Suprapubic skin (tissue), 4 donors: Measurements from ENCODE around the gene MAP7D1. TPM values are rescaled to one million over a fixed set of nuclear protein-coding genes. Genes with fewer than 3 reads are reported as not detected.

Experiments
- DNase-seq, 2 donors: peaks; one replicate each; pipeline ENCODE4 v3.0.0-alpha.2; 2019; ENCODE audit warnings: low spot score in 2 of 2
- H3K27ac ChIP-seq: fragments of 200-600 bp; sonication (generic); one replicate; pipeline ENCODE4 v1.5.1; 2019
- H3K27me3 ChIP-seq: fragments of 200-600 bp; sonication (generic); one replicate; pipeline ENCODE4 v1.5.1; 2019
- H3K36me3 ChIP-seq: fragments of 200-600 bp; sonication (generic); one replicate; pipeline ENCODE4 v1.5.1; 2019
- H3K4me1 ChIP-seq: fragments of 200-600 bp; sonication (generic); one replicate; pipeline ENCODE4 v1.5.1; 2019
- H3K4me3 ChIP-seq: fragments of 200-600 bp; sonication (generic); one replicate; pipeline ENCODE4 v1.5.1; 2019; ENCODE audit warnings: mild to moderate bottlenecking
- H3K9me3 ChIP-seq: fragments of 200-600 bp; sonication (generic); one replicate; pipeline ENCODE4 v1.5.1; 2019
- EP300 ChIP-seq: sonication (generic); formaldehyde crosslinking; IDR thresholded peaks from one replicate; pipeline ENCODE4 v1.6.1; 2017; ENCODE audit warnings: antibody characterized with exemption
- POLR2A ChIP-seq, 2 donors: fragments of 450-650 bp; IDR thresholded peaks; one replicate each; pipeline ENCODE4 v1.6.1; 2017; ENCODE audit warnings: antibody characterized with exemption in 2 of 2, mild to moderate bottlenecking in 2 of 2, moderate library complexity in 2 of 2
- POLR2AphosphoS5 ChIP-seq, 3 donors: sonication (generic); formaldehyde crosslinking; IDR thresholded peaks; one replicate each; pipeline ENCODE4 v1.6.1; 2017; ENCODE audit warnings: antibody characterized with exemption in 3 of 3
- WGBS: methylation state at CpG from one replicate; pipeline ENCODE4 v1.1.5; 2018; 5-methylcytosine and 5-hydroxymethylcytosine counted together
- total RNA-seq, 4 donors: library from RNA; depleted of rRNA; stranded (reverse); fragments of >200 nt; gene quantifications; one replicate each; pipeline ENCODE4 v1.1.0, GENCODE V29; 2016
- TF ChIP-seq, protein P1 (sequence below), 2 donors: fragments of 200-600 bp in 1 of 2; fragments of 450-650 bp in 1 of 2; sonication (generic) in 1 of 2; IDR thresholded peaks; one replicate each; pipeline ENCODE4 v1.5.1; 2016 to 2019; ENCODE audit warnings: antibody characterized with exemption in 2 of 2, mild to moderate bottlenecking in 1 of 2, moderate library complexity in 1 of 2

Gene MAP7D1
- total RNA-seq, 4 donors from 2014 or later, result 80.0 to 119 (median 94.6) TPM

DNA sequence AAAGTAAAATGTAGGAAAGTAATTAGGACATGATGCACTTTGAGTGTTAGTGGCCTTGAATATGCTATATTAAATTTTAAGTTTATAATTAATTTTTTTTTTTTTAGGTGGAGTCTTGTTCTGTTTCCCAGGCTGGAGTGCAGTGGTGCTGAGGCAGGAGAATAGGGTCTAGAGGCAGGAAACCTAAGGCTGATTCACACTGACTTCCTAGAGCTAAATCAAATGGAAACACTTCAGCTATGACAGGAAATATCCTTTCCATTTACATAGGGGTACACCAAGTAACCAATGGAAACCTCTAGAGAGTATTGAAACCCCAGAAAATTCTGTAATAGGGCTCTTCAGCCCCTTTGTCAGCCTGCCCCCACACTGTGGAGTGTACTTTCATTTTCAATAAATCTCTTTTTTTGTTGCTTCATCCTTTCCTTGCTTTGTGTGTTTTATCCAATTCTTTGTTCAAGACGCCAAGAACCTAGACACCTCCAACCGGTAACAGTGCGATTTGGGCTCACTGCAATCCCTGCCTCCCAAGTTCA is 50.4 kb downstream of the MAP7D1 start:
- Histone ChIP-seq H3K4me1 (peaks cover 39% of the 10 kb centered on the region), H3K9me3 (no peaks in the 10 kb centered on the region), H3K4me3 (no peak overlapping the region), H3K27ac (peak overlapping the region; percentile 53), H3K36me3 (no peaks in the 10 kb centered on the region), H3K27me3 (no peaks in the 10 kb centered on the region)
- no peak for TF ChIP-seq EP300
- WGBS, result 78% methylated on average over 3 of the region's 3 CpGs
- no peak for DNase-seq

GRCh38 chr1:36207339-36207738 is 51.4 kb downstream of the MAP7D1 start:
- H3K27ac ChIP-seq, result peak overlapping the region; percentile 53
- DNase-seq, result peak; percentile 84 to 87
- peaks cover 39% of the 10 kb centered on the region for H3K4me1 ChIP-seq

DNA sequence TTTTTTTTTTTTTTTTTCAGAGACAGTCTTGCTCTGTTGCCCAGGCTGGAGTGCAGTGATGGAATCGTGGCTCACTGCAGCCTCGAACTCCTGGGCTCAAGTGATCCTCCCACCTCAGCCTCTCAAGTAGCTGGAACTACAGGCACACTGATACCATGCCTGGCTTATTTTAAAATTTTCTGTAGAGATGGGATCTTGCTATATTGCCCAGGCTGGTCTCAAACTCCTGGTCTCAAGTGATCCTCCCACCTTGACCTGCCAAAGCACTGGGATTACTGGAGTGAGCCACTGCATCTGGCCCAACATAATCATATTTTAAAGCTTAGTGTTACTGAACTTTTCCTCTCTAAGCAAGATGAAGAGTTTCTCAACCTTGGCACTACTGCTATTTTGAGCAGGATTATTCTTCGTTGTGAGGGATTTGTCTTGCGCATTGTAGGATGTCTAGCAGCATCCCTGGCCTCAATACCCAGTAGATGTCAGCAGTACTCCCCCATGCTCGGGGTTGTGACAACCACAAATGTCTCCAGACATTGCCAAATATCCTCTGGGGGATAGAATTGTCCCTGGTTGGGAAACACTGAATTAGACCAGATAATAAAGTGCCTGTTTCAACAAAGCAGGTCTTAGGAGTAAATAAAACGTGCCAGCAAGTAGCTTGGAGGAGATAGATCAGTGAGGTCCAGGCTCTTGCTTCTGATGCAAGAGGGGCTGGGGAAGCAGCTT is 53.2 kb downstream of the MAP7D1 start:
- Histone ChIP-seq H3K9me3 (no peaks in the 10 kb centered on the region), H3K36me3 (no peaks in the 10 kb centered on the region), H3K4me1 (peaks cover 27% of the 10 kb centered on the region), H3K27me3 (no peaks in the 10 kb centered on the region), H3K27ac (peak overlapping the region; percentile 30), H3K4me3 (no peak overlapping the region)
- TF ChIP-seq, protein P1, sequence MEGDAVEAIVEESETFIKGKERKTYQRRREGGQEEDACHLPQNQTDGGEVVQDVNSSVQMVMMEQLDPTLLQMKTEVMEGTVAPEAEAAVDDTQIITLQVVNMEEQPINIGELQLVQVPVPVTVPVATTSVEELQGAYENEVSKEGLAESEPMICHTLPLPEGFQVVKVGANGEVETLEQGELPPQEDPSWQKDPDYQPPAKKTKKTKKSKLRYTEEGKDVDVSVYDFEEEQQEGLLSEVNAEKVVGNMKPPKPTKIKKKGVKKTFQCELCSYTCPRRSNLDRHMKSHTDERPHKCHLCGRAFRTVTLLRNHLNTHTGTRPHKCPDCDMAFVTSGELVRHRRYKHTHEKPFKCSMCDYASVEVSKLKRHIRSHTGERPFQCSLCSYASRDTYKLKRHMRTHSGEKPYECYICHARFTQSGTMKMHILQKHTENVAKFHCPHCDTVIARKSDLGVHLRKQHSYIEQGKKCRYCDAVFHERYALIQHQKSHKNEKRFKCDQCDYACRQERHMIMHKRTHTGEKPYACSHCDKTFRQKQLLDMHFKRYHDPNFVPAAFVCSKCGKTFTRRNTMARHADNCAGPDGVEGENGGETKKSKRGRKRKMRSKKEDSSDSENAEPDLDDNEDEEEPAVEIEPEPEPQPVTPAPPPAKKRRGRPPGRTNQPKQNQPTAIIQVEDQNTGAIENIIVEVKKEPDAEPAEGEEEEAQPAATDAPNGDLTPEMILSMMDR (IDR thresholded peaks at IDR 0.05), result no peak
- TF ChIP-seq POLR2AphosphoS5 (IDR thresholded peaks at IDR 0.05), result peak in 2 of 3 donors; percentile 35 to 55
- no peak for DNase-seq
- 71% methylated on average over 6 of the region's 6 CpGs for WGBS

More at GRCh38 chr1:36207339-36207738, 51.4 kb downstream of the MAP7D1 start:
- Histone ChIP-seq H3K9me3 (no peaks in the 10 kb centered on the region), H3K4me3 (no peak overlapping the region), H3K36me3 (no peaks in the 10 kb centered on the region), H3K27me3 (no peaks in the 10 kb centered on the region)
- peak in 1 of 3 donors; percentile 33 for TF ChIP-seq POLR2AphosphoS5 (IDR thresholded peaks at IDR 0.05)
- TF ChIP-seq EP300, result no peak
- no peak for TF ChIP-seq POLR2A (IDR thresholded peaks at IDR 0.05)
- TF ChIP-seq, protein P1 (IDR thresholded peaks at IDR 0.05), result no peak
- WGBS, result 18% methylated on average over 3 of the region's 6 CpGs

- H3K9me3 ChIP-seq, result no peaks in the 10 kb centered on the region
- H3K27ac ChIP-seq, result no peak overlapping the region
- TF ChIP-seq, protein P1 (IDR thresholded peaks at IDR 0.05), result no peak
- TF ChIP-seq EP300 (no peak), POLR2A (IDR thresholded peaks at IDR 0.05) (no peak), POLR2AphosphoS5 (IDR thresholded peaks at IDR 0.05) (no peak)
- H3K4me1 ChIP-seq, result peaks cover 21% of the 10 kb centered on the region
- no peaks in the 10 kb centered on the region for H3K27me3 ChIP-seq
- no peak for DNase-seq
- WGBS, result 89% methylated on average over 3 of the region's 3 CpGs
- H3K4me3 ChIP-seq, result no peak overlapping the region
- no peaks in the 10 kb centered on the region for H3K36me3 ChIP-seq
Measured at GRCh38 chr1:36211307-36211706, 55.3 kb downstream of the MAP7D1 start.

GRCh38 chr1:36211841-36212240 is 55.9 kb downstream of the MAP7D1 start:
- Histone ChIP-seq H3K9me3 (no peaks in the 10 kb centered on the region), H3K27ac (no peak overlapping the region), H3K36me3 (no peaks in the 10 kb centered on the region), H3K4me1 (peaks cover 16% of the 10 kb centered on the region), H3K4me3 (no peak overlapping the region), H3K27me3 (no peaks in the 10 kb centered on the region)
- TF ChIP-seq, protein P1 (IDR thresholded peaks at IDR 0.05), result no peak
- TF ChIP-seq EP300 (no peak), POLR2AphosphoS5 (IDR thresholded peaks at IDR 0.05) (no peak), POLR2A (IDR thresholded peaks at IDR 0.05) (no peak)
- WGBS, result 71% methylated on average over 2 of the region's 2 CpGs
- DNase-seq, result no peak
